Activated naive CD4-positive, alpha-beta T cell treated with anti-CD3 and anti-CD28 coated beads, Interleukin-2, amount 10 ng/mL, durations not matched to agents 7 days and 5 days (primary cell): ENCODE results near the gene DACH2.

Experiments
- CTCF ChIA-PET: fragments of 350-600 bp; sonication (Branson Sonifier 250); formaldehyde crosslinking; loops from one replicate; lab custom pipeline; 2021; ENCODE audit warnings: antibody characterized with exemption; lab: Charles Lee
- DNase-seq: peaks from one replicate; pipeline ENCODE4 v3.0.0-alpha.2; 2020
- H3K27ac Mint-ChIP-seq: one replicate; pipeline ENCODE4 v1.8.0; 2021; ENCODE audit warnings: mild to moderate bottlenecking, moderate library complexity, mixed read lengths
- H3K27me3 Mint-ChIP-seq: one replicate; pipeline ENCODE4 v1.8.0; 2021; ENCODE audit warnings: mild to moderate bottlenecking, mixed read lengths
- H3K36me3 Mint-ChIP-seq: one replicate; pipeline ENCODE4 v1.8.0; 2021; ENCODE audit warnings: mixed read lengths
- H3K4me1 Mint-ChIP-seq: one replicate; pipeline ENCODE4 v1.8.0; 2021; ENCODE audit warnings: mixed read lengths
- H3K4me3 Mint-ChIP-seq: one replicate; pipeline ENCODE4 v1.8.0; 2021; ENCODE audit warnings: mild to moderate bottlenecking, moderate library complexity, mixed read lengths
- H3K9me3 Mint-ChIP-seq: one replicate; pipeline ENCODE4 v1.8.0; 2021; ENCODE audit warnings: mixed read lengths

DACH2 gene

DNA sequence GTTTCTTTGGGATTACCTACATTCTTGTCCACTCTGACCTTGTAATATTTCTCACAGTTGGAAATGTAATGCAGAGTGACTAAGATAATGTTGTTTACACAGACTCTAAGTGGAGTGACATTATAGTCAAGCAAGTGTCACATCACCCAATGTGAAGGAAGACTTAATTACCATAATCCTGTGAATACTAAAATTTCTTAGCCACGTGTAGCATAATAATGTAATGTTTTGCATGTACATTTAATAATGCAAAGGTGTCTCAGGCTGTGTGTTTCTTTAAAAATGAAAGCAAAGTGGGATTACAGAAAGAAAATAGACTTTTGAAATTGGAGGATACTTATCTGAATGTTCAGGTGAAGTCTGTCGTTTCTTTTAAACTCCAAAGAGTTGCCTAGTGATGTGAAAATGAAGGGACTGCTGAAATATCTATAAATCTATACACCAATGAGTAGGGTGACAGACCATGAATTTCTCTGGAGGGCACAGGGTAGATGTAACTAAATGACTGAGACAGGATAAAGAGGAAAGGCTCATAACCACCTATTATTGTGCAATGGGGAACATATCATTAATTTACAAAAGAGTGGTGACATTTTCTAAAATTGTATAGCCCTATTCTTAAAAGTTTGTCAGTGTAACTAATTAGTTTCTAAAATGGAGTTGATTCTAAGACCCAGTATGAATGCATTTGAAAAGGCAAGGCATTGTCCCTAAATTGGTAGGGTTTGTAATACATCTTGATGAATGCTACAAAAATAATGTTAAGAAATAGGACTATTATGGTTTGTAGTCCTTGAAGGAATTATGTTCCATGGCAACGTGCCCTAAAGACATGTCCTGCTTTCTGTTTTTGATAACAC lies 235.7 kb downstream of the DACH2 start:
- Mint-ChIP-seq H3K36me3 (no peaks in the 10 kb centered on the region), H3K27ac (no peak overlapping the region), H3K4me3 (no peak overlapping the region), H3K9me3 (no peaks in the 10 kb centered on the region), H3K4me1 (no peaks in the 10 kb centered on the region), H3K27me3 (no peaks in the 10 kb centered on the region)
- DNase-seq: no peak
- CTCF ChIA-PET: no interaction called here

DNA sequence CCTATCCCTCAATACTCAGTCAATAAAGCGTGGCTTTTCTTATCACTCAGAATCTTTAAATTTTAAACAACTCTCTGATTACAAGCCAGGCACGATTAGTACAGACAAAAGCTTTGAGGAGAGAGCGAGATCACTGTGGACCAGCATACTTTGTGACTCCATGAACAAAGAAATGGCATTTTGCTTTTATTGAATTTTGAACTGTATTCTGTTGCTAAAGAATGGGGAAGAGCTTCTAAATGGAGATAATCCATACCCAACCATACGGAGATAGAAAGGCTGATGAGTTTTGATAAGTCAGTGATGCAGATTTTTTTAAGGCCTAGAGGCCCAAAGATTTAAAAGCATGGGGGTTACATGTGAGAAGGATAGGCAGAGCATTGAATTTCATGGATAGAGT lies 259.1 kb downstream of the DACH2 start:
- Mint-ChIP-seq H3K9me3 (peaks cover 2% of the 10 kb centered on the region), H3K27ac (no peak overlapping the region), H3K4me1 (no peaks in the 10 kb centered on the region), H3K4me3 (no peak overlapping the region), H3K27me3 (no peaks in the 10 kb centered on the region), H3K36me3 (no peaks in the 10 kb centered on the region)
- CTCF ChIA-PET: no interaction called here
- DNase-seq: no peak

GRCh38 chrX:86421771-86422170 lies 273.5 kb downstream of the DACH2 start:
- Mint-ChIP-seq H3K9me3 (no peaks in the 10 kb centered on the region), H3K4me3 (no peak overlapping the region), H3K4me1 (no peaks in the 10 kb centered on the region), H3K27me3 (no peaks in the 10 kb centered on the region), H3K36me3 (no peaks in the 10 kb centered on the region), H3K27ac (no peak overlapping the region)
- CTCF ChIA-PET: no interaction called here
- DNase-seq: no peak

GRCh38 chrX:86436116-86436515 lies 287.9 kb downstream of the DACH2 start:
- CTCF ChIA-PET: no interaction called here

DNA sequence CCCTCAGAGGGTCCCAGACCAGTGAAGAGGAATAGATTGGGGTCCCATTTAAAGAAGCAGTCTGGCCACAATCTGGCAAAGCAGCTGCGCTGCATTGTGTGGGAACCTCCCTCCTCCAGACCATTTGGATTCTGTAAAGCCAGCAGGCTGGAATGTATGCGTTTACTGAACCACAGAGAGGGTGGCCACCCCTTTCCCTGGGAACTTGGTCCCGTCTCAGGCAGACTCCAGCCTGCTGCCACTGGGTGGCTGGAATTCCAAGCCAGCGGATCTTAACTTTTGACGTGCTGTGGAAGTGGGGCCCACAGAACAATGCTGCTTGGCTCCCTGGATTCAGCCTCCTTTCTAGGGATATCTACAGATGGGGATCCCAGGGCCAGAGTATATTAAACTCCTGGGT lies 307.2 kb downstream of the DACH2 start:
- DNase-seq: no peak
- Mint-ChIP-seq H3K27me3 (no peaks in the 10 kb centered on the region), H3K27ac (no peak overlapping the region), H3K9me3 (no peaks in the 10 kb centered on the region), H3K4me1 (no peaks in the 10 kb centered on the region), H3K36me3 (no peaks in the 10 kb centered on the region), H3K4me3 (no peak overlapping the region)
- CTCF ChIA-PET: no interaction called here

More at GRCh38 chrX:86436116-86436515, 287.9 kb downstream of the DACH2 start:
- H3K27me3 Mint-ChIP-seq: no peaks in the 10 kb centered on the region
- H3K4me3 Mint-ChIP-seq: no peak overlapping the region
- no peaks in the 10 kb centered on the region for H3K4me1 Mint-ChIP-seq
- no peak for DNase-seq
- no peaks in the 10 kb centered on the region for H3K9me3 Mint-ChIP-seq
- no peaks in the 10 kb centered on the region for H3K36me3 Mint-ChIP-seq
- no peak overlapping the region for H3K27ac Mint-ChIP-seq

GRCh38 chrX:86460760-86461159 lies 312.5 kb downstream of the DACH2 start:
- no peaks in the 10 kb centered on the region for H3K27me3 Mint-ChIP-seq
- H3K4me1 Mint-ChIP-seq: no peaks in the 10 kb centered on the region
- H3K27ac Mint-ChIP-seq: no peak overlapping the region
- no peak overlapping the region for H3K4me3 Mint-ChIP-seq
- CTCF ChIA-PET: no interaction called here
- no peak for DNase-seq
- no peaks in the 10 kb centered on the region for H3K9me3 Mint-ChIP-seq
- H3K36me3 Mint-ChIP-seq: no peaks in the 10 kb centered on the region

DNA sequence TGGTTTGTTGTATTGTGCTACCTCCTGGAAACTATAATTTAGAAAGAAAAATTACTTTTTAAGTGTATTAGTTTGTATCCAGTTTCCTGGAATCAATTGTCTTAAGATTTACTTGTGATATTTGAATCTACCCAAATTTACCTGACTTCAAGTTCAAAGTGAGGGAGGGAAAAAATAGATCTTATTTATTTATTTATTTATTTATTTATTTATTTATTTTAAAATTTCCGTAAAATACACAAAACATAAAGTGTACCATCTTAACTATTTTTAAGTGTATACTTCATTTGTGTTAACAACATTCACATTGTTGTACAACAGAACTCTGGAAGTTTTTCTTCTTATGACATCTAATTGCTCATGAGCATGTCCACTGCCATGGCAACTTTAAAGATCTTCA lies 356.0 kb downstream of the DACH2 start:
- Mint-ChIP-seq H3K27me3 (no peaks in the 10 kb centered on the region), H3K4me3 (no peak overlapping the region), H3K9me3 (no peaks in the 10 kb centered on the region), H3K27ac (no peak overlapping the region), H3K36me3 (no peaks in the 10 kb centered on the region), H3K4me1 (no peaks in the 10 kb centered on the region)
- no peak for DNase-seq
- CTCF ChIA-PET: no interaction called here

DNA sequence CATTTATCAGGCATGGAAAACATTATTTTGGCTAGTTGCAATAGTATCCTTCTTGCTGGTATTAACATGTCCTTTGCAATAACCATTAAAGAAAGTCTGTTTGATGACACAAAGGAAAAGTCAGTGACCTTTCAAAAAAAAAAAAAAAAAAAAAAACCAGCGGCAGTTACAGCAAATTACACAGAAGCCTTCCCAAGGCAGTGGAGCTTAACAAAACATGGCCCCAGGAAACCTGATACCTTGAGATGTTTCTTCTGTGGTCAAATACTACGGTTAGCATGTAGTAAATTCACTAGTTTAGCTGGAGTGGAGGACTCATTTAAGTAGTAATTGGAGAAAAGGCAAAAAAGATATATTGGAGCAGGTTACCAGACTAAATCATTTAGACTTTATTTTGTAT lies 359.1 kb downstream of the DACH2 start:
- no peaks in the 10 kb centered on the region for H3K27me3 Mint-ChIP-seq
- H3K27ac Mint-ChIP-seq: no peak overlapping the region
- H3K9me3 Mint-ChIP-seq: peaks cover 3% of the 10 kb centered on the region
- no peak overlapping the region for H3K4me3 Mint-ChIP-seq
- CTCF ChIA-PET: no interaction called here
- no peaks in the 10 kb centered on the region for H3K36me3 Mint-ChIP-seq
- no peak for DNase-seq
- no peaks in the 10 kb centered on the region for H3K4me1 Mint-ChIP-seq

DNA sequence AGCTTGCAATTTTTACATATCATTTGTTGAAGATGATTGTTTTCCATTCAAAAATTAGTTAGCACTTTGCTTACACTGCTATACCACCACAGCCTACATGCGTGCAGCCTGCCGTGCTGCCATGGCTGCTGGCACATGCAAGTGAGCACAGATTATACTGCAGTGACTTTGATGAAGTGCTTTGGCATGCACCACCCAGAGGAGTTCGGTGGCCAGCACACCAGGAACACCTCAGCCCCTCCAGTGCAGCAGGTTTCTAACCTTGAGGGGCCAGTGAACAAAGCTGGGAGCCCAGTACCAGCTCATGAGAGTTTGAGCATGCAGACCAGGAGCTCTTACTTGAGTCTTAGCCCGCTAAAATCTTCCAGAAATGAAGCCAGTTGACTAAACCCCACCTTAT lies 431.5 kb downstream of the DACH2 start:
- Mint-ChIP-seq H3K27me3 (no peaks in the 10 kb centered on the region), H3K36me3 (no peaks in the 10 kb centered on the region), H3K9me3 (no peaks in the 10 kb centered on the region), H3K27ac (no peak overlapping the region), H3K4me3 (no peak overlapping the region), H3K4me1 (no peaks in the 10 kb centered on the region)
- CTCF ChIA-PET: no interaction called here
- no peak for DNase-seq

DNA sequence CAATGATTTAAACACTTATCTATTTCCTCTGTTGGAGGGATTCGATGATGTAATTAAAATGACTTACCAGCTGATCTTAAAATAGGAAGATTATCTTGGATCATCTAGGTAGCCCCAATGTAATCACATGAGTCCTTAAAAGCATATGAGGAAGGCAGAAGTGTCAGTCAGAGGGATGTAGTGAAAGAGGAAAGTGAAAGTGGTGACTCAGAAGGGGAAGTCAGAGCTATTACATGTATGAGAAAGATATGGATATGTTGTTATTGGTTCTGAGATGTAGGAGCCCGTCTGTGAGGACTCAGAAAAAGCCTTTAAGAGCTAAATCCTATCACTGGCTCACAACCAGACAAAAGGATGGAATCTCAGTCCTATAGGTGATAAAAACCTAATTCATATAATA lies 456.4 kb downstream of the DACH2 start:
- CTCF ChIA-PET: no interaction called here
- H3K9me3 Mint-ChIP-seq: peaks cover 2% of the 10 kb centered on the region
- no peaks in the 10 kb centered on the region for H3K36me3 Mint-ChIP-seq

GRCh38 chrX:86696951-86697350 lies 548.7 kb downstream of the DACH2 start:
- H3K4me3 Mint-ChIP-seq: no peak overlapping the region
- CTCF ChIA-PET: no interaction called here
- H3K4me1 Mint-ChIP-seq: no peaks in the 10 kb centered on the region
- no peak overlapping the region for H3K27ac Mint-ChIP-seq
- H3K36me3 Mint-ChIP-seq: no peaks in the 10 kb centered on the region
- peaks cover 2% of the 10 kb centered on the region for H3K9me3 Mint-ChIP-seq
- no peak for DNase-seq
- no peaks in the 10 kb centered on the region for H3K27me3 Mint-ChIP-seq

More for the DNA sequence above, 456.4 kb downstream of the DACH2 start:
- DNase-seq: no peak
- Mint-ChIP-seq H3K27me3 (no peaks in the 10 kb centered on the region), H3K4me1 (no peaks in the 10 kb centered on the region), H3K27ac (no peak overlapping the region), H3K4me3 (no peak overlapping the region)

DNA sequence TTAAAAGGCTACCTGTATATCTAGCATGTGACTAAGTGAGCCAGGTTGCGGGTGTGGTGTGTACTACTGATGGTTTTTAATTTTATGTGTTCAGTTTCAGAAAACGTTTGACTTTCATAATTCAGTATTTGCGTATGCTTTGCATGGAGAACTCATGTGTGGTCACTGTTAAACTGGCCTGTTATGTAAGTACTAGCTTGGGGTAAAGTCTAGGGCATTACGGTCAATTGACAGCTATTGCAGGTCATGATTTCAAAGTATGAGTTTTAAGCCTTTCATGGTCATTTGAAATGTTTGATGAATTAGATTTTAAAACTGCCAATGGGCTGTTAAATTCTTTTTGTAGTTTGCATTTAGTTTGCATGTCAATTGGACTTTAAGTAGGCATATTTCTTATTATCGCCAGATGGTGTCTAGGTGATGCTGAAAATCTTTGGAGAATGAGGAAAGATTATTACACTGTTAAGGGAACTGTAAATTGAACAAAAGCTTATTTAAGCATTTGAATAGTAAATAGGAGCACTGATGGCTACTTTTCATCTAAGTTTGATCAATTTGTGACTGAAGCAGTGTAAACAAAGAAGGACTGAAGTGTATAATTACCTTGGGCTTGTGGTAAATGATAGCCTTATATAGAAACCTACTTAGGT lies 563.4 kb downstream of the DACH2 start:
- no peak for DNase-seq
- no peaks in the 10 kb centered on the region for H3K9me3 Mint-ChIP-seq
- CTCF ChIA-PET: no interaction called here
- no peaks in the 10 kb centered on the region for H3K4me1 Mint-ChIP-seq
- no peaks in the 10 kb centered on the region for H3K27me3 Mint-ChIP-seq
- no peaks in the 10 kb centered on the region for H3K36me3 Mint-ChIP-seq
- no peak overlapping the region for H3K27ac Mint-ChIP-seq
- no peak overlapping the region for H3K4me3 Mint-ChIP-seq

GRCh38 chrX:86714441-86714840 lies 566.2 kb downstream of the DACH2 start:
- DNase-seq: no peak
- Mint-ChIP-seq H3K27ac (no peak overlapping the region), H3K36me3 (no peaks in the 10 kb centered on the region), H3K27me3 (no peaks in the 10 kb centered on the region), H3K4me3 (no peak overlapping the region), H3K4me1 (no peaks in the 10 kb centered on the region), H3K9me3 (no peaks in the 10 kb centered on the region)
- CTCF ChIA-PET: no interaction called here

DNA sequence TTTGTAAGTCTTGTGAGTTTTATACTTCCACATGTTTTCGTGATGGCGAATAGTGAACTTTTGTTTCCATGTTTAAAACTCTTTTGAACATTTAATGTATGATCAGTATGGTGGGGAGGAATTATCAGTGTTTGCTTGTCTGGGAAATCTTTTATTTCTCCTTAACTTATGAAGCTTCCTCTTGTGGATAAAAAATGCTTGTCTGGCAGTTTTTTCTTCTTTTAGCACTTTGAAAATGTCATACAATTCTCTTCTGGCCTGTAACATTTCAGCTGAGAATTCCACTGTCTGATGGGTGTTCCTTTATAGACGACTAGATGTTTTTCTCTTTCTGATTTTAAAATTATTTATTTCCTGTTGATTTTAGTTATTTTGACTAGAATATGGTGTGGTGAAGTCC lies 576.0 kb downstream of the DACH2 start:
- Mint-ChIP-seq H3K9me3 (peaks cover 4% of the 10 kb centered on the region), H3K4me1 (no peaks in the 10 kb centered on the region), H3K27me3 (no peaks in the 10 kb centered on the region), H3K4me3 (no peak overlapping the region), H3K36me3 (no peaks in the 10 kb centered on the region), H3K27ac (no peak overlapping the region)
- DNase-seq: no peak
- CTCF ChIA-PET: no interaction called here

DNA sequence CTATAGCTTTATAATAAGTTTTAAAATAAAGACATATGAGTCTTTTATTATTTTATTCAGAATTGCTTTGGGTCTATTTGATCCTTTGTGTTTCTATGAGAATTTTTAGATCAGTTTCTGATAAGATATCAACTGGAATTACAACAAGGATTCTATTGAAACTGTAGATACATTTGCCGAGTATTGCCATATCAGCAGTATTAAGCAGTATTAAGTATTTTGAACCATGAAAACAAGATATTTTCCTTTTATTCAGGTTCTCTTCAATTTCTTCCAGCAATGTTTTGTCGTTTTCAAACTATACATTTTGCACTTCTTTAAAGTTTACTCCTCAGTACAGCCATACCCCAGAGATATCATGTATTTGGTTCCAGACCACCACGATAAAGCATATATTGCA lies 598.8 kb downstream of the DACH2 start:
- no peaks in the 10 kb centered on the region for H3K27me3 Mint-ChIP-seq
- no peak overlapping the region for H3K27ac Mint-ChIP-seq
- CTCF ChIA-PET: no interaction called here
- H3K4me1 Mint-ChIP-seq: no peaks in the 10 kb centered on the region
- no peaks in the 10 kb centered on the region for H3K36me3 Mint-ChIP-seq
- no peak for DNase-seq
- no peak overlapping the region for H3K4me3 Mint-ChIP-seq
- H3K9me3 Mint-ChIP-seq: no peaks in the 10 kb centered on the region
